Measurements from ENCODE around the gene DOC2A.

DNA sequence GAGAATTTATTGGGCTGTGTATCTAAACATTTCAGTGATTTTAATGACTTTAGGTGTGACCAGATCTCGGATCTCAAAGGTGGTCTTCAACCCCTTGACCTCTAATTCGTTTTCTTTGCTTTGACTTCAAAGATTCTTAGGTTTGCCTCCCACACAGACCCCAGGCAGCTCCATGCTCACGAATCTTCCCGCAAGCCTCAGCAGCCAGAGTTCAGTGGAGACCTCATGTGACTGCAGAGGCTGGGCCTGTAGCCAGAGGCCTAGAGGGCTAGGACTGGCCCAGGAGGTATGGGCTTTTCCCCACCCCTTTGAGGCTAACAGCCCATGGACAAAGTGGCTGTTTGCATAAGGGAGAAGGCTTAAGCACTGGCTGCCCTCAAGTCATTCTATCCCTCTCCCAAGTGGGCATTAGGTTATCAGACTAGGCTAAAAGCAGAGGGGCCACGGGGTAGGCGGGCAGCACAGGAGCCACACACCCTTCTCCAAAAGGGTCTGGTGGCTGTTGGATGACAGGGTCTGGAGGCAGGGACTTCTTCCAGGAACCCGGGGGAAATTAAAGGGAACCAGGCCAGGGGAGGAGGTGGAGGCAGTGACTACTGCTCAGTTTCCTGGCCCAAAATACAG, 18.4 kb downstream of the DOC2A start:
- TF ChIP-seq, protein P1, sequence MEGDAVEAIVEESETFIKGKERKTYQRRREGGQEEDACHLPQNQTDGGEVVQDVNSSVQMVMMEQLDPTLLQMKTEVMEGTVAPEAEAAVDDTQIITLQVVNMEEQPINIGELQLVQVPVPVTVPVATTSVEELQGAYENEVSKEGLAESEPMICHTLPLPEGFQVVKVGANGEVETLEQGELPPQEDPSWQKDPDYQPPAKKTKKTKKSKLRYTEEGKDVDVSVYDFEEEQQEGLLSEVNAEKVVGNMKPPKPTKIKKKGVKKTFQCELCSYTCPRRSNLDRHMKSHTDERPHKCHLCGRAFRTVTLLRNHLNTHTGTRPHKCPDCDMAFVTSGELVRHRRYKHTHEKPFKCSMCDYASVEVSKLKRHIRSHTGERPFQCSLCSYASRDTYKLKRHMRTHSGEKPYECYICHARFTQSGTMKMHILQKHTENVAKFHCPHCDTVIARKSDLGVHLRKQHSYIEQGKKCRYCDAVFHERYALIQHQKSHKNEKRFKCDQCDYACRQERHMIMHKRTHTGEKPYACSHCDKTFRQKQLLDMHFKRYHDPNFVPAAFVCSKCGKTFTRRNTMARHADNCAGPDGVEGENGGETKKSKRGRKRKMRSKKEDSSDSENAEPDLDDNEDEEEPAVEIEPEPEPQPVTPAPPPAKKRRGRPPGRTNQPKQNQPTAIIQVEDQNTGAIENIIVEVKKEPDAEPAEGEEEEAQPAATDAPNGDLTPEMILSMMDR (IDR thresholded peaks at IDR 0.05): no peak
- TF ChIP-seq POLR2A (IDR thresholded peaks at IDR 0.05): no peak
- no peak for TF ChIP-seq POLR2AphosphoS5 (IDR thresholded peaks at IDR 0.05; ENCODE audit: insufficient read depth in 1 of 2, low read depth in 1 of 2)
